Dedifferentiated amniotic fluid mesenchymal stem cell (primary cell): Measurements from ENCODE around the gene PLEKHH1.
A peak's percentile ranks its signal among the peaks of the same experiment; 100 is the strongest.
"Not testable (repeated sequence)": the region's sequence is repeated elsewhere in the genome, so short reads cannot be mapped to it uniquely, and the experiment has no call there.

Source experiments
- DNase-seq: peaks from one replicate; pipeline ENCODE4 v3.0.0-alpha.2; 2016; ENCODE audit errors: extremely low spot score

Gene PLEKHH1

DNA sequence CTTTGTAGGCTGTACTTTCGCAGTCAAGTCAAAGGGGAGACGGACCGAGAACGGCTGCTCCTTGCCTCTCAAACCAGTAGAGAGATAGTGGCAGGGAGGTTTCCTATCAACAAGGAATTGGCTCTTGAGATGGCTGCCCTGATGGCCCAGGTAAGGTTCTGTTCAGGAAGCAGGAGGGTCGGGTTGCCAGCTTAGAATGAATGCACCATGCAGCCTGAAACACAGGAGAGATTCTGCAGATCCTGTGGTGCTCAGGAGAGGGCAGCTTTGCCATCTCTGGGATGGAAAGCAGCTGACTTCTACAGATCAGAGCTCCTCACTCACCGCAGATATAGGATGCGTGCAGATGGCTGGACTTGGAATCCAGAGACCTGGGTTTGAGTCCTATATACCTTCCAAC, 49.0 kb downstream of the PLEKHH1 start:
- DNase-seq, result no peak

DNA sequence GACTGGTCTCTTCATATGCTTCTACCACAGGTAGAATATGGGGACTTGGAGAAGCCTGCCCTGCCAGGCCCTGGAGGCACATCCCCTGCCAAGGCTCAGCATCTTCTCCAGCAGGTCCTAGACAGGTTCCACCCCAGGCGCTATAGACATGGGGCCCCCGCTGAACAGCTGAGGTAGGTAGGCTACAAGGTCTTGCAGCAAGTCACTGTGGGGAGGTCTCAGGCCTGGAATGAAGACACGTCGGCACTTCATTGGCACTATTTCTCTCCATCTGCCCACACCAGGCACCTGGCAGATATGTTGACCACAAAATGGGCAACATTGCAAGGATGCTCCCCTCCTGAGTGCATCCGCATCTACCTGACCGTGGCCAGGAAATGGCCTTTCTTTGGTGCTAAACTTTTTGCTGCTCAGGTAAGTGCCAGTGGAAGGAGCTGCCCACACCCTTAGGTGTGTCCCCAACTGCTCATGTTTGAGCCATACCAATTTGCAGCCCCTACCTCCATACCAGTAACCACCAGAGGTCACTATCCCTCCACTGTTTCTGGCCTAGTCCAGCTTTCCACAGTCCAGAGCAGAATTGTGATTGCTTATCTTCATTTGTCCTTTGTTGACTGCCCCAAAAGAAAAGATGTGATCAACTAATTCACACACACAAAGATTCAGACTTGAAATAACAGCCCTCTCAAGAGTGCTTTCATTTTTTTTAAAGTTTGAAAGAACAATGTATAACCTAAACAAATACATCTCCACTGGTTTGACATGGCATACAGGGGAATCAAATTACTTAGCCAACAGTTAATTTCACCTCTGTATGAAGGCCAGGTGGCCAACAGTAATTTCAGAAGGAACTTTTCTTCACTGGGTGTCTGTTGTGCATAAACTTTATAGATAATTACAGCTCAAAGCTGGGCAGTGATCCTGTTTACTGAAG, 50.9 kb downstream of the PLEKHH1 start:
- DNase-seq, result no peak

DNA sequence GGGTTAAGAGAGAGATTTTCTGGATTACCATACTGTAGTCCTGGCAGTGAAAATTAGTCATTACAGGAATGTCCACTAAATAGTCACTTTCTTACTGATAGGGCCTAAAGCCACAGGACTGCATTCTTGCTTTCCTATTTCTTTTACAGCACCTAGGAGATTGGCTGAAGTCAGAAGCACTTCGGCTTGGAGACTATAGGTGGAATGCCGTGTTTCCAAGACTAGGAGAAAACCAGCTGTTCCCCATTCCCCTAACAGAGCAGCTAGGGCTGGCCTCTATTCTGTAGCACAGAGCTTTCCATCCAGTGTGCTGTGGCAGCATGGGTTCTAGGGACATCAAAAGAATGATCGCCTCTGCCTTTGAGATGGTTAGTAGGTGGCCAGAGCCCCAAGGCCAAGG, 51.9 kb downstream of the PLEKHH1 start:
- DNase-seq, result no peak

- no peak for DNase-seq
Observed at GRCh38 chr14:67586369-67586768, 53.3 kb downstream of the PLEKHH1 start.

- DNase-seq, result no peak
Observed at GRCh38 chr14:67589204-67589770, 56.2 kb downstream of the PLEKHH1 start.

DNA sequence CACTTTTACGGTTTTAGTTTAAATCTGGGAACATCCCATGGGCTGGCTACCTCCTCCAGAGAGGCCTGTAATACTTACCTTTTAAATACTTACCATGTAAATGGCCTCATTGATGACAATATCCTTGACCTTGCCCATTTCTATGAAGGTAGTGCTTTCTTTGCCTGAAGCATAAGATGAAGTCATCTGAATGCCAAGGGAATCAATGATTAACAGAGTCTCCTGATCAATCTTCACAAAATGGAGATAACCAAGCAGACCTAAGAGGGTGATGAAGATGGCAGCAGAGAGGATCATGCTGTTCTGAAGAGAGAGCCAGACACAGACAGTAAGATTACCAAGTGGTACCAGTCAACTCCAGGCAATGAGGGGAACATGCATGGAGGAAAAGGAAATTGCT, 60.6 kb downstream of the PLEKHH1 start:
- DNase-seq, result not testable (repeated sequence)

DNA sequence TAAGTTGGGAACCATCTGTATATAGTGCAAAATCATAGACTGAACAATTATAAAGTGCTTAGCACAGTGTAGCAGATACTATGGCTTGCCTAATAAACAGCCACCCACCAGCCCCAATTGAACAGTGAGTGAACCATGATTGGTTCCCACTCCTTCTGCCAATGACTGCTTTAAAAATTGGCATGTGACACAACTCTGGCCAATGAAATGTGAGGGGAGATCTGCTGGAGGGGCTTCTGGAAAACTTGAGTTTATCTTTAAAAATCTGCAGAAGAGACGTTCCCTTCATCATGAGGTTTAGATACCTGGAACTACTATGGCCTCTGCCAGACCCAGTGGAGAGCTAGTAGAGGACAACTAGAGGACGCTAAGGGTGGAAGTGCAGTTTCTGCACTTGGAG, 62.3 kb downstream of the PLEKHH1 start:
- DNase-seq, result no peak

GRCh38 chr14:67599698-67600561, 66.8 kb downstream of the PLEKHH1 start, which contains the start of gene PIGH:
Gene PIGH (minus strand): TSS chr14:67600268. CDS start chr14:67600203, 65 bp downstream.
- DNase-seq, result peak; percentile 78

- not testable (repeated sequence) for DNase-seq
Observed at GRCh38 chr14:67600562-67600974, 67.5 kb downstream of the PLEKHH1 start.

DNA sequence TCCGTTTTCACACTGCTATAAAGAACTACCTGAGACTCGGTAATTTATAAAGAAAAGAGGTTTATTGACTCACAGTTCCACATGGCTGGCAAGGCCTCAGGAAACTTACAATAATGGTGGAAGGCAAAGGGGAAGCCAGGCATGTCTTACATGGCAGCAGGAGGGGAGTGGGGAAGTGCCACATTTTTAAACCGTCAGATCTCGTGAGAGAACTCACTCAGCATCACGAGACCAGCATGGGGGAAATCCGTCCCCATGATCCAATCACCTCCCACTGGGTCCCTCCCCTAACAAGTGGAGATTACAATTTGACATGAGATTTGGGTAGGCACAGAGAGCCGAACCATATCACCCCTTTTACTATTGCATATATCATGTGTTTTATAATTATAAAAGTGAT, 69.0 kb downstream of the PLEKHH1 start:
- no peak for DNase-seq

GRCh38 chr14:67602995-67603545, 70.0 kb downstream of the PLEKHH1 start:
- no peak for DNase-seq

DNA sequence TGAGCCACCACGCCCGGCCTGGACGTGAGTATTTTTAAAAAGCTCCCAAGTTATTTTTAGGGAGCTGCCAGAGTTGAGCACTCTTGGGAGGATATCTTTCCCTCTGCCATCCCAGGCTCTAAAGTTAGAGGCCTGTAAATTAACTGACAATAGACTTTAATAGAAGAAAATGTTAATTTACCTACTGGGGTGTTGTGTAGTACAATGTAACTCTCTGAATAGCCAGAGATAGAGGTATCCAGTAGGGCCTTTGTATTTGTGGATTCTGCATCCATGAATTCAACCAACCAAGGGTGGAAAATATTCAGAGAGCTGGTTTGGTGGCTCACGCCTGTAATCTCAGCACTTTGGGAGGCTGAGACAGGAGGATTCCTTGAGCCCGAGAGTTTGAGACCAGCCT, 74.6 kb downstream of the PLEKHH1 start:
- no peak for DNase-seq

- no peak for DNase-seq
Observed at GRCh38 chr14:67609642-67610310, 76.7 kb downstream of the PLEKHH1 start.

- DNase-seq, result no peak
Observed at GRCh38 chr14:67610491-67610890, 77.4 kb downstream of the PLEKHH1 start.

GRCh38 chr14:67618617-67619063, 85.5 kb downstream of the PLEKHH1 start:
- DNase-seq, result peak; percentile 91

- peak; percentile 67 for DNase-seq
Observed at GRCh38 chr14:67619446-67620216, 86.5 kb downstream of the PLEKHH1 start, which contains the start of gene ARG2. Gene ARG2 (plus strand): TSS chr14:67619920. CDS start chr14:67619978, 58 bp downstream.

DNA sequence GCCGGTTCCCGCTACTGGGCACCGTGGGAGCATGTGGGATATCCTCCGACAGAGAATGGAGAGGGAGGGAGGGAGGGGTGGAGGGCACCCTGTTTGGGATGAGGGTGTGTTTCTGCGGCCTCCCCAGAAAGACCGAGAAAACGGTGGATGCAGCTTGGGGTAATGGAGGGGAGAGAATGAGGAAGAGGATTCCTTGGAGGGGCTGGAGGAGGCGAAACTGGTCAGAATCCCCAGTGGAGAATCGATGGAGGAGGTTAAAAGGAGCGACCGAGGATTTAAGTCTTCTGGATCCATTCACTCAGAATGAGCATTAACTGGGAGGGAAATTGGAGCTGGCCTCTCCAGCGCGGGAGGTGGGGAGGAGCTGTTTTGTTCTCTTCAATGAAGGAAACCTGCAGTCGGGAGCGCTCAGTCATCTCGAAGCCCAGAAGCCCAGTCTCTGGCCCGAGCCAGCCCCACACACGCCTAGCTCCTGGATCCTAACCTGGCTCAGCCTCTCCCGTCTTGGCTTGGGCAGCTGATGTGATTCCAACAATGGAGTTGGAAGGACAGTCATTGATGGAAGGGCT, 87.2 kb downstream of the PLEKHH1 start:
- no peak for DNase-seq

DNA sequence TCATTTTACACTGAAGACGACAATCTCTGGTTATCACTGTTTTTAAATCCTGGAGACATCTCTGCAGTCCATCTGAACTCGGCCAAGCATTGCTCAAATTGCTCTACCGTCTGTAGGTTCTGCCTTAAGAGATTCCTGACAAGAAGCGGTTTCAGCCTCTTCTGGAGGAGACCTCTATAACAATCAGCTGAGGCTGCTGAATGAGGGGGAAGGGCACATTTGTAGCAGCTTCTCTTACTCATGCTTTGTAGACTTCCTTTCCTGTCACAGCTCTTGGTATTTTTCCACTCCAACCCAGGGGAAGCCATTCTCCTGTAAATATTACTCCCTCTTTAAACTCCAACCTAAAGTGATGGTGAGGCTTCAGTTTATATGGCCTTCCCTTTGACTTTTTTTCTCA, 89.6 kb downstream of the PLEKHH1 start:
- DNase-seq, result peak; percentile 54

DNA sequence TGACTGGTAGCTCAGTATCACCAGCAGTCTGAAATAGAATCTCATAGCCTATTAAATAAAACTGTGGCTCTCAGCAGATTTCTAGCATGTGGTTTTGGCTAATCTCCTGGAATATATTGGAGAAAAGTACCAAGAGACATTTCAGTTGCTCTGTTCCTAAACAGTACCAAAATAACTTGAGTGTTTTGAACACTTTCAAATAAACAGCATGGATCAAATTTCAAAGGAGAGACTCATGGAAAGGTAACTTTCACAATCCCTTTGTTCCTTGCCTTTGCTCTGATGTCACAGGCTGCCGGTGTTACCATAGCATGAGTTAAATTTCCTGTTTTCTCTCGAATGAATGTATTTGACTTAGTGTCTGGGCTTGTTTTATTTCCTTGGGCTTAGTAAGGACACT, 90.0 kb downstream of the PLEKHH1 start:
- DNase-seq, result no peak

DNA sequence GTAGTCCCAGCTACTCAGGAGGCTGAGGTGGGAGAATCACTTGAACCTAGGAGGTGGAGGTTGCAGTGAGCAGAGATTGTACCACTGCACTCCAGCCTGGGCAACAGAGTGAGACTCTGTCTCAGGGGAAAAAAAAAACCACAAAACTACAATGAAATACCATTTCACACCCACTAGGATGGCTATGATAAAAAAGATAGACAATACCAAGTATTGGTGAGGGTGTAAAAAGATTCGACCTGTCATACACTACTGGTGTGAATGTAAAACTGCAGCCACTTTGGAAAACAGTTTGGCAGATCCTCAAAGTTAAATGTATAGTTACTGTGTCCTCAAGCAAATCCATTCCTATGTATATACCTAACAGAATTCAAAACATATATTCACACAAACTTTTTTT, 93.0 kb downstream of the PLEKHH1 start:
- DNase-seq, result not testable (repeated sequence)
